HUDEP-2 (cell line): ENCODE data around the gene MYL3.
"Not testable (repeated sequence)": the region's sequence is repeated elsewhere in the genome, so short reads cannot be mapped to it uniquely, and the experiment has no call there.

Experiments used
- DNase-seq, 76 experiments: peaks; one replicate each; lab custom pipeline; 2025; ENCODE audit not compliant: unreplicated experiment in 76 of 76; lab: John Stamatoyannopoulos, UW

MYL3 gene

GRCh38 chr3:46831316-46831715 is 31.9 kb downstream of the MYL3 start:
- no peak for DNase-seq

GRCh38 chr3:46830801-46831200 is 32.4 kb downstream of the MYL3 start:
- DNase-seq = no peak

- DNase-seq = no peak
These were observed 33.5 kb downstream of the MYL3 start for GRCh38 chr3:46829699-46830208.

GRCh38 chr3:46825450-46825849 is 37.8 kb downstream of the MYL3 start:
- no peak for DNase-seq

GRCh38 chr3:46824211-46824970 is 38.9 kb downstream of the MYL3 start:
- DNase-seq = no peak

GRCh38 chr3:46823314-46823713 is 39.9 kb downstream of the MYL3 start:
- DNase-seq = not testable (repeated sequence)

GRCh38 chr3:46821553-46821952 is 41.7 kb downstream of the MYL3 start:
- DNase-seq = no peak

GRCh38 chr3:46820852-46821251 is 42.4 kb downstream of the MYL3 start:
- DNase-seq = no peak

GRCh38 chr3:46812237-46812791 is 50.9 kb downstream of the MYL3 start:
- DNase-seq = peak in 40 of 76 experiments; percentile 3 to 62 (median 30)

- no peak for DNase-seq
These were observed 51.5 kb downstream of the MYL3 start for GRCh38 chr3:46811615-46812236.

GRCh38 chr3:46808766-46809165 is 54.5 kb downstream of the MYL3 start:
- DNase-seq = not testable (repeated sequence)
